Stimulated activated CD4-positive, alpha-beta T cell treated with anti-CD3 and anti-CD28 coated beads, Interleukin-1b, Interleukin-23, amount 100 ng/mL, for 1 hour (primary cell): ENCODE data around the gene MBD6.
A peak's percentile ranks its signal among the peaks of the same experiment; 100 is the strongest.

Source experiments
- DNase-seq, 2 donors: peaks; one replicate each; pipeline ENCODE4 v3.0.0-alpha.2; 2020; ENCODE audit warnings: low read depth in 2 of 2

MBD6 gene

GRCh38 chr12:57529831-57530230 is 7.2 kb downstream of the MBD6 start:
- no peak for DNase-seq

- no peak for DNase-seq
These were observed 7.9 kb downstream of the MBD6 start for GRCh38 chr12:57530396-57531142.

- no peak for DNase-seq
These were observed 9.2 kb downstream of the MBD6 start for GRCh38 chr12:57531836-57532235.

GRCh38 chr12:57533108-57533507 is 10.5 kb downstream of the MBD6 start:
- no peak for DNase-seq

- DNase-seq, result no peak
These were observed 11.6 kb downstream of the MBD6 start for GRCh38 chr12:57534250-57534649.

- DNase-seq, result no peak
These were observed 12.4 kb downstream of the MBD6 start for GRCh38 chr12:57534991-57535543.

GRCh38 chr12:57535764-57536596 is 13.4 kb downstream of the MBD6 start:
- DNase-seq, result no peak

- no peak for DNase-seq
These were observed 13.9 kb downstream of the MBD6 start for GRCh38 chr12:57536597-57536942.

GRCh38 chr12:57539134-57539768 is 16.6 kb downstream of the MBD6 start:
- DNase-seq, result no peak

GRCh38 chr12:57541001-57541400 is 18.4 kb downstream of the MBD6 start:
- no peak for DNase-seq

- DNase-seq, result no peak
These were observed 19.1 kb downstream of the MBD6 start for GRCh38 chr12:57541717-57542116.

- DNase-seq, result no peak
These were observed 21.0 kb downstream of the MBD6 start for GRCh38 chr12:57543581-57543980.

GRCh38 chr12:57545809-57546437 is 23.3 kb downstream of the MBD6 start:
- no peak for DNase-seq

- DNase-seq, result peak; percentile 81
These were observed 24.0 kb downstream of the MBD6 start, which contains the start of gene DCTN2 for GRCh38 chr12:57546438-57547287. Gene DCTN2, minus strand, starts transcription at chr12:57547192. Its CDS starts 129 bp downstream, at chr12:57547063.

GRCh38 chr12:57547288-57548012 is 24.8 kb downstream of the MBD6 start:
- no peak for DNase-seq

- no peak for DNase-seq
These were observed 25.3 kb downstream of the MBD6 start for GRCh38 chr12:57548013-57548315.

GRCh38 chr12:57548488-57548887 is 25.9 kb downstream of the MBD6 start:
- no peak for DNase-seq

- DNase-seq, result no peak
These were observed 26.7 kb downstream of the MBD6 start for GRCh38 chr12:57549203-57549908.

GRCh38 chr12:57549909-57550640 is 27.5 kb downstream of the MBD6 start, which contains the start of gene KIF5A:
Gene KIF5A, plus strand, starts transcription at chr12:57550044. Its CDS starts 228 bp downstream, at chr12:57550272.
- peak in 1 of 2 donors; percentile 32 for DNase-seq
